GM04503 (cell line): Measurements from ENCODE around the gene MIPOL1.
"Not testable (repeated sequence)": the region's sequence is repeated elsewhere in the genome, so short reads cannot be mapped to it uniquely, and the experiment has no call there.

Experiments
- DNase-seq: peaks from one replicate; pipeline ENCODE4 v3.0.0-alpha.2; 2012; ENCODE audit warnings: low read depth

MIPOL1 gene

DNA sequence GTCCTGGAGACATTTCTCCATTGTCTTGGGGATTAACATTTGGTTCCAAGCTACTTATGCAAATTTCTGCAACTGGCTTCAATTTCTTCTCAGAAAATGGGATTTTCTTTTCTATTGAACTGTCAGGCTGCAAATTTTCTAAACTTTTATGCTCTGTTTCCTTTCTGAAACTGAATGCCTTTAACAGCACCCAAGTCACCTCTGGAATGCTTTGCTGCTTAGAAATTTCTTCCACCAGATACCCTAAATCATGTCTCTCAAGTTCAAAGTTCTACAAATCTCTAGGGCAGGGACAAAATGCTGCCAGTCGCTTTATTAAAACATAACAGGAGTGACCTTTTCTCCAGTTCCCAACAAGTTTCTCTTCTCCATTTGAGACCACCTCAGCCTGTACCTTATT is 264.7 kb downstream of the MIPOL1 start:
- not testable (repeated sequence) for DNase-seq

DNA sequence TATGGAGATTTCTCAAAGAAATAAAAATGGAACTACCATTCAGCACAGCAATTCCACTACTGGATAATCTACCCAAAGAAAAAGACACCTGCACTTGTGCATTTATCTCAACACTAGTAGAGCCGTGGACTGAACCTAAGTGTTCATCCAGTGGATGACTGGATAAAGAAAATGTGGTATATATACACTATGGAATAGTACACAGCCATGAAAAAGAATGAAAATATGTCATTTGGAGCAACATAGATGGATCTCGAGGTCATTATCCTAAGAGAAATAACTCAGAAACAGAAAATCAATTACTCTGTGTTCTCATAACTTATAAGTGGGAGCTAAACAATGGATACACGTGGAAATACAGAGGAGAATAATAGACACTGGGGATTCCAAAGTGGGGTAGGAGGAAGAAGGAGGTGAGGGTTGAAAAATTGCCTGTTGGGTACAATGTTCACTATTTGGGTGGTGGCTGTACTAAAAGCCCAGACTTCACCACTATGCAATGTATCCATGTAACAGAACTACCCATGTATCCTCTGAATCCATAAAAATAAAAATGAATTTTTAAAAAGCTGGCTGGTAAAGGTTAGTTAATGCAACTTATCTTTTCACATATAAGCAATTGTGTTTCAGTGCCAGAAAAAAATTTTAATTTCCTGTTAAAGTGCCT is 266.6 kb downstream of the MIPOL1 start:
- no peak for DNase-seq

DNA sequence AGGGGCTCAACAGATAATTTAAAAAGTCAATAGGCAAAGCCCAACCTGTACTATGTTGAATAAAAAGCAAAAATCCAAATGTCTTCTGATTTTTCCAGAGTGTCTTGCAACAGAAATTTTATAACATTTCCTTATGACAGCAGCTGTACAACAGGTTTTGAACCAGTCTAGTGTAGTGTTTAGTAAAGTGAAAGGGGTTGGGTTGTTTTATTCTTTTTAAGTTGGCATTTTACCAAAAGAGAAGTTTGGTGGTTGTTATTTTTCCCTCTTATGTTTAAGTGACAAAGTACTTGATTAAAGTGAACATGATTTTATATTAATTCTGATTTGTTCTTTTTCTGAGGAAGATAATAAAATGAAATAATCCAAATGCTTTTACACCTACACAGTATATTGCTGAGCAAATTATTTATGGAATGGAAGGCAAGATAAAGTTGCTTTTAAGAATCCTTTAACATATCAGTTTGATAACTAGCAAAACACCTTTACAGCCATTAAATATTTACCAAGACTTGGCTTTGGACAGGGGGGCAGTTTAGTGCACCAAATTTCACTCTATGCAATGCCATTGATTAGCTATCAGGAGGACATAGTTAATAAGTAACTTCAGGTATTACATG is 268.4 kb downstream of the MIPOL1 start:
- DNase-seq = no peak

DNA sequence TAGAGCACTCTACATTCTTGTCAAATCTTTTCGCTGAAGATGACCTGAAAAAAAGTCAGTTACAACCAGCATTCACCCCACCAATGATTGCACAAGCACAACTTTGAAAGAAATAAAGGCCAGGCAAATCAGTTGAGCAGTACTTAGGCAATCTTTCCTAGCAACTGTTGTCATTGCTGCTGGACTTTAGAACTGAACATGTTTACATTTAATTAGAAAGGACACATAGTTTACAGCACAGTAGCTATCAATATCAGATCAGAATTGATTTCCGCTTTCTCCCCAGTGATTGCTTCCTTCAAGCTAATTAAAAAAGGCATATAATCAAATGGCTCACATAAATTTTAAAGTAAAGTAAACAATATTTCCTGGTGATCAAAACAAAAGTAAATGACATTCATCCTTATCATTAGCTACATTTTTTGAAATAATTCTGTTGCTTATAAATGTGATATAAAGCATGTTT is 268.9 kb downstream of the MIPOL1 start:
- no peak for DNase-seq

DNA sequence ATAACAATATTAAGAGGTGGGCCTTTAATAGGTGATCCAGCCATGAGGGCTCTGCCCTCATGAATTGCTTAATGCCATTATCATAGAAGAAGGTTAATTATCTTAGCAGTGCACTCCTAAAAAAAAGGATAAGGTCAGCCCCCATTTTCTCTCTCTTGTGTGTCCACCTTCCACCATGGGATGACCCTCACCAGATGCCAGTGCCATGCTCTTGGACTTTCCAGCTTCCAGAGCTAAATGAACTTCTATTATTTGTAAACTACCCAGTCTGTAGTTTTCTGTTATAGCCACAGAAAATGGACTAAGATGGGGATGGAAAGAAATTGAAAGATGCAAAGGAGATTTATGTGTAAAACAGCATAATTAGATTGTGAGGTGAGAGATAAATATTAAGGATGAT is 271.9 kb downstream of the MIPOL1 start:
- no peak for DNase-seq

DNA sequence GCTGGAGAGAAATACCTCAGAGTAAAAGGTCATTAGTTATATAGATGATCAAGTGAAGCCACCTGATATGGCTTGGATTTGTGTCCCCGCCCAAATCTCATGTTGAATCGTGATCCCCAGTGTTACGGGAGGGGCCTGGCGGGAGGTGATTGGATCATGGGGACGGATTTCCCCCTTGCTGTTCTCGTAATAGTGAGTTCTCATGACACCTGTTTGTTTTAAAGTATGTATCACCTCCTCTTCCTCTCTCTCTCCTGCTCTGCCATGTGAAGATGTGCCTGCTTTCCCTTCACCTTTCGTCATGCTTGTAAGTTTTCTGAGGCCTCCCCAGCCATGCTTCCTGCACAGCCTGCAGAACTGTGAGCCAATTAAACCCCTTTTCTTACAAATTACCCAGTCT is 272.5 kb downstream of the MIPOL1 start:
- DNase-seq = no peak

DNA sequence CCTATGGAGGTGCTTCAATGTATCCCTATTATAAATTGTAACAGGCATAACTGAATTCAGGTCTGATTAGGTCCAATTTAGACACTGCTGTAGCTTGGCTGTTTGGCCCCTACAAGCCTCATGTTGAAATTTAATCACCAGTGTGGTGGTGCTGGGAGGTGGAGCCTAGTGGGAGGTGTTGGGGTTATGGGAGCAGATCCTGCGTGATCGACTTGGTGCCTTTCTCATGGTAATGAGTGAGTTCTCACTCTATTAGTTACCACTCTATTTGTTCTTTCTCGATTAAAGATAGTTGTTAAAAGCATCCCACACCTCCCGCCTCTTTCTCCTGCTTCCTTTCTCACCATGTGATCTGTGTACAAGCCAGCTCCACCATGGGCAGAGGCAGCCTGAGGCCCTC is 275.2 kb downstream of the MIPOL1 start:
- DNase-seq = no peak

DNA sequence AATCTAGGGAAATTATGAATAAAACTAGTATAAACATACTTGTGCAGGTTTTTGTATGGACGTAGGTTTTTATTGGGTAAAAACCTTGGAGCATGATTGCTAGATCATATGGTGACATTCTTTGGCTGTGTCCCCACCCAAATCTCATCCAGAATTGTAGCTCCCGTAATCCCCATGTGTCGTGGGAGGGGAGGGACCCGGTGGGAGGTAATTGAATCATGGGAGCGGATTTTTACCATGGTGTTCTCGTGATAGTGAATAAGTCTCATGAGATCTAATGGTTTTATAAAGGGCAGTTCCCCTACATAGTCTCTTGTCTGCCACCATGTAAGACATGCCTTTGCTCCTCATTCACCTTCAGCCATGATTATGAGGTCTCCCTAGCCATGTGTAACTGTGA is 276.5 kb downstream of the MIPOL1 start:
- DNase-seq = no peak

DNA sequence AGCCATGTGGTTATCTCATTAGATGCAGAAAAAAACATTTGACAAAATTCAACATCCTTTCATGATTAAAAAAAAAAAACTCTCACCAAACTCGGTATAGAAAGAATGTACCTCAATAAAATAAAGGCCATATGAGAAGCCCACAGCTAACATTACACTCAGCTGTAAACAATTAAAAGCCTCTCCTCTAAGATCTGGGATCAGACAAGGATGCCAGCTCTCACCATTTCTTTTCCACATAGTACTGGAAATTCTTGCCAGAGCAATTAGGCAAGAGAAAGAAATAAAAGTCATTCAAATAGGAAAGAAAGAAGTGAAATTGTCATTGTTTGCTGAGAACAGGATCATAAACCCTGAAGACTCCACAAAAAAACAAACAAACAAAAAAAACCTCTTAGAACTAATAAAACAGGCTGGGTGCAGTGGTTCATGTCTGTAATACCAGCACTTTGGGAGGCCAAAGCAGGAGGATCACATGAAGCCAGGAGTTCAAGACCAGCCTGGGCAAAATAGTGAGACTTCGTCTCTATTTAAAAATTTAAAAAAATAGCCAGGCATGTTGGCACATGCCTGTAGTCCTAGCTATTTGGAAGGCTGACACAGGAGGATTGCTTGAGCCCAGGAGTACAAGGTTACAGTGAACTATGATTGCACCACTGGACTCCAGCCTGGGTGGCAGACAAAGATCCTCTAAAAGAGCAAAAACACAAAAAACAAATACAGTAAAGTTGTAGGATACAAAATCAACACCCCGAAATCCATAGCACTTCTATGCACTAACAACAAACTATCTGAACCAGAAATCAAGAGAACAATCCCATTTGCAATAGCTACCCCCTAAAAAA is 282.9 kb downstream of the MIPOL1 start:
- DNase-seq = peak; percentile 11

DNA sequence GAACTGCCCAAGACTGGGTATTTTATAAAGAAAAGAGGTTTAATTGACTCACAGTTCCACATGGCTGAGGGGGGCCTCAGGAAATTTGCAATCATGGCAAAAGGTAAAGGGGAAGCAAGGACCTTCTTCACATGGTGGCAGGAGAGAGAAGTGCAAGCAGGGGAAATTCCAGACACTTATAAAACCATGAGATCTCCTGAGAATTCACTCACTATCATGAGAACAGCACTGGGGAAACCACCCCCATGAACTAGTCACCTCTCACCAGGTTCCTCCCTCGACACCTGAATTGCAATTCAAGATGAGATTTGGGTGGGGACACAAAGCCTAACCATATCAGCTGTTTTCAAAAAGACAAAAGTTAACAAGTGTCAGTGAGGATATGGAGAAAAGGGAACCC is 284.7 kb downstream of the MIPOL1 start:
- no peak for DNase-seq

DNA sequence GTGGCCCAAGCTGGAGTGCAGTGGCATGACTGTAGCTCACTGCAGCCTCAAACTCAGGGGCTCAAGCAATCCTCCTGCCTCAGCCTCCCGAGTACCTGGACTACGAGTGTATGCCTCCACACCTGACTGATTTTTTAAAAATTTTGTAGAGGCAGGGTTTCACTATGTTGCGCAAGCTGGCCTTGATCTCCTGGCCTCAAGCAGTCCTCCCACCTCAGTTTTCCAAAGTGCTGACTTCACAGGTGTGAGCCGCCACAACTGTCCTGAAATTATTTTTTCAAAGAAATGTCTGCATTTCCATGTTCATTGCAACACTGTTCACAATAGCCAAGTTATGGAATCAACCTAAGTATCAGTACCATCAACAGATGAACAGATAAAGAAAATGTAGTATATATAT is 285.9 kb downstream of the MIPOL1 start:
- DNase-seq = no peak

DNA sequence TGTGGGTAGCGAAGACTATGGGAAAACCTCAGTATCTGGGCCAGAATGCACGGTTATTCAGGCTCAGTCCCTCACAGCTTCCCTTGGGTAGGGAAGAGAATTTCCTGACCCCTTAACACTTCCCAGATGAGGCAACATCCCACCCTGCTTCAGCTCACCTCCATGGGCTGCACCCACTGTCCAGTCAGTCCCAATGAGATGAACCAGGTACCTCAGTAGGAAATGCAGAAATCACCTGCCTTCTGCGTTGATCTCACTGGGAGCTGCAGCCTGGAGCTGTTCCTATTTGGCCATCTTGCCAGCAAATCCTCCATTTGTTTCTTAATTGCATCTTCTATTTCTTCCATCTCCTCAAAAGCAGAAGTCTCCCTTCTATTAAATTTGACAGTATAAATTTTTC is 292.9 kb downstream of the MIPOL1 start:
- DNase-seq = no peak

DNA sequence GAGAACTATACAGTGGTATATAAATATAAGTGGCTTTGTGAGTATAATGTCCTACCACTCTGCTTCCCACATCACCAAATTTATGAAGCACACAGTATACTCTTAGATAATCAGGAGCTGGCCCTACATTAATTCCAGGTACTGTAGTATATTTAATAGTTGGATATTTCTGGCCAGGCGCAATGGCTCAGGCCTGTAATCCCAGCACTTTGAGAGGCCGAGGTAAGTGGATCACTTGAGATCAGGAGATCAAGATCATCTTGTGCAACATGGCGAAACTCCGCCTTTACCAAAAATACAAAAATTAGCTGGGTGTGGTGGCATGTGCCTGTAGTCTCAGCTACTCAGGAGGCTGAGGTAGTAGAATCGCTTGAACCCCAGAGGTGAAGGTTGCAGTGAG is 293.3 kb downstream of the MIPOL1 start:
- no peak for DNase-seq

DNA sequence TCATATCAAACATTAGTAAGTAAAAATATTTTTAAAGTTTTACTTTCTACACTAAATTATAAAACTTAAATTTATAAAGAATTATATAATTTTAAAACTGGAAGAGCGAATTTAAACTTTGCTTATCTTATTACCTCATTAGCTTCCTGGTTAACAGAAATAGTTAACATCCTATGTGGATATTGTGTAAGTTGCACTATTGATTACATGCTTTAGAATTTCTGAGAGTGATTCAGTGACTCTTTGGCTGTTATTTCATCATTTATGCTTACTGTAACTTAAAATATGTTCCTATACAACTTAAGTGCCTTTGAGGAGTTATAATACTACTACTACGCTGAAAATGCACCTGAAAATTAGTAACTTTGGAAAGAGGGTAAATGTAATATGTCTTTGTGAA is 295.9 kb downstream of the MIPOL1 start:
- DNase-seq = no peak

DNA sequence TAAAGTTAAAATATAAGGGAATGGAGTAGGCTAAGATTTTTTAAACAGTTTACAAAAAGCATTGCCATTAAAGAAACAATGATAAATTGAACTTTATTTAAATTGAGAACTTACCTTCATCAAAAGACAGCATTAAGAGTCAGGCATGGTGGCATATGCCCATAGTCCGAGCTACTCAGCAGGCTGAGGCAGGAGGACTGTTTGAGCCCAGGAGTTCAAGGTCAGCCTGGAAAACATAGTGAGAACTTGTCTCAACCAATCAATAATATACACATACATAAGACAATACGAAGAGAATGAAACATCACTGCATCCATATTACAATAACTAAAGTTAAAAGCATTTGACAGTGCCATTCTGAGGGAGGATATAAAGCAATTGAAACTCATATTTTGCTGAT is 299.7 kb downstream of the MIPOL1 start:
- no peak for DNase-seq

DNA sequence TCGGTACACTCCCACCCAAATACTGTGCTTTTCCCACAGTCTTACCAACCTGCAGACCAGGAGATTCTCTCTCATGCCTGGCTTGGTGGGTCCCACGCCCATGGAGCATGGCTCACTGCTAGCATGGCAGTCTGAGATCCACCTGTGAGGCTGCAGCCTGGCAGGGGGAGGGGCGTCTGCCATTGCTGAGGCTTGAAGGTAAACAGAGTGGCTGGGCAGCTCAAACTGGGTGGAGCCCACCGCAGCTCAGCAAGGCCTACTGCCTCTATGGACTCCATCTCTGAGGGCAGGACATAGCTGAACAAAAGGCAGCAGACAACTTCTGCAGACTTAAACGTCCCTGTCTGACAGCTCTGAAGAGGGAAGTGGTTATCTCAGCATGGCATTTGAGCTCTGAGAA is 304.1 kb downstream of the MIPOL1 start:
- no peak for DNase-seq

DNA sequence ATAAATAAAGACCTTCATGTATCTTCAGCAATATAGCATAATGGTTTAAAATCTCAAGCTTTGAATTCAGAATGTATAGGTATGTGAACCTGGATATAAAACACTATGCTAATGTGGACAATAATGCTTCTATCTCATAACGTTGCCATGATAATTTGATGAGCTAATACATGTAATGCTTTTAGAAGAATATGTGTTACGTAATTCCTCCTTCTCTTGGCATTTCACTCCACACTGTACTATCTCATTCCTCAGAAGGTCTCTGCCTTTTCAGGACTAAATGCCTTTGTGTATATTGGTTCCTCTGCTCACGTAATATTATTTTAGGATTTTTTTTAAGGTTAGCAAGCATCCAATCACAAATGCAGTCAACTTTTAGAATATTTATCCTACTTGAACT is 310.8 kb downstream of the MIPOL1 start:
- DNase-seq = no peak

DNA sequence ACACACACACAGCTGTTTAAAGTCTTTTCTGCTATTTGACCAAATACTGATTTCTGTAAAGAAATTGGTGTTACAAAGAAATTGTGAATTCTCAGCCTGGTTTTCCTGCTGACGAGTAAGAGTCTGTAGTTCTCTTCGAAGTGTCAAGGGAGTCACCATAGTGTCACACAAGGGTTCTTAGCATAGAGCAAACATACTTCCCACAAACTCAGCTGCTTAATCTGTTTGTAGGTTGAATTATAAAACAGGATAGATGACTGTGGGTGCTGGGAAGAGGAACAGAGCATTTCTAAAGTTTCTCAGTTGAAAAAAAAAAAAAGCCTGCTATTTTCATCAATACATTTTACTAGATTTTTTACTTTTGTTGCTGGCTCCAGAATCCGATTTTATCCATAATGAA is 314.4 kb downstream of the MIPOL1 start:
- DNase-seq = no peak

DNA sequence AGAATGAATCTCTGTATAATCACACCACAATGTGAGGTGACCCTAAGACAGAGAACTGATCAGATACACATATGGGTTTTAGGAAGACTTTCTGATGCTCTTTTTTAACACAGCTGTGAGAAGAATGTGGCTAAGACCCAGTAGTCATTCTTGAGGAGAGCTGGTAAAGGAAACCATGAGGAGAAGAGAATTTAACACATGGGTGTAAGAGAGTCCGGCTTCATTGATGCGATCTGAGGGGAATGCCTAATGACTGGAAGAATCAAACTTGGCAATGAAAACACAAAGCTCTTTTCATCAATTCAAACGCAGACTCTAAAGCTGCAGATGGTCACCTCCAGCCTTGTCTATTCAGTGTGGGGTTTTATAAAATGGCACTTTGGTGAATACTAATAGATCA is 318.0 kb downstream of the MIPOL1 start:
- no peak for DNase-seq

DNA sequence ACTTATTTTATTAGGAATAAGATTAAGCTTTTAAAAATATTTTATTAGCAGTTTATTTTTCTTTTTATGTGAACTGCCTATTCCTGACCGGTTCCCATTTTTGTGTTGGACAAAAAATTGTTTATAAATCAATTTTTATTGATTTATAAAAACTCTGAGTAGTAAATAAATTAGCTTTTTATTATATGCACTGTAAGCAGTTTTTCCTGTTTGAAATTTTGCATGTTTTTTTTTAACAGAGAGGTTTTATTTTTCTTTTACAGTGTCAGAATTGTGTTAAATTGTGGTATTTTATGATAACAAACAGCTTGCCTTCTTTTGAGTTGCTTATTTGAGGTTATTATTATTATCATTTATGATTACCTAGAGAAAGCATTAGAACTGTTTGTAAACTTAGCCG is 329.3 kb downstream of the MIPOL1 start:
- DNase-seq = no peak

DNA sequence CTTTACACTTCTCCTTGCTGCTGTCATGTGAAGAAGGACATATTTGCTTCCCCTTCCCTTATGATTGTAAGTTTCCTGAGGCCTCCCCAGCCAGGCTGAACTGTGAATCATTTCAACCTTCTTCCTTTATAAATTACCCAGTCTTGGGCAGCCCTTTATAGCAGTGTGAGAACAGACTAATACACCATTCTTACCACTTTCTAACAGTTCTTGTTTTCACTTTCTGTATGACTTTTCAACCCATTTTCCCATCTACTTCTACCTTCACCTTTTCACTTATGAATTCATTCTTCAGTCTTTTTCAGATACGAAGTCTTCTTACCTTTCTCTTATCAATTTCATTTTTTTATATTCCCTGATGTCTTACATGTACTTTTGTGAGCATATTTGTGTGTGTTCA is 342.3 kb downstream of the MIPOL1 start:
- DNase-seq = no peak

DNA sequence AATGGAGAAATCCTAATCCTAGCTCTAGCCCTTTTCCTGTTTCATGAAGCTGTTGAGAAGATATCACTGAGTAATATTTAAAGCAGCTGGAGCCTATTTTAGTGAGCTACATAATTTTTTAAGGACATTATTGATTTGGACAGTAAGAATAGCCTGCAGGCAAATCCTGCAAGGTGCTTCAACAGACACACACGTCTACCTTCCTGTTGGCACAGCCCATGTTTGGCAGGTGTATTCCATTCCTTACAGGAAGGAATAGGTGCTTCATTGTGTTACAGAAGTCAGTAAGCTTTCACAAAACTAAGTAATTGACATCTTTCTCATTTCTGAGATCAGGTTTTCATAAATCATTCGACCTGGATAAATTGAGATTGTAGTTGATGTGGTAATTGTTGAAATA is 346.7 kb downstream of the MIPOL1 start:
- no peak for DNase-seq

DNA sequence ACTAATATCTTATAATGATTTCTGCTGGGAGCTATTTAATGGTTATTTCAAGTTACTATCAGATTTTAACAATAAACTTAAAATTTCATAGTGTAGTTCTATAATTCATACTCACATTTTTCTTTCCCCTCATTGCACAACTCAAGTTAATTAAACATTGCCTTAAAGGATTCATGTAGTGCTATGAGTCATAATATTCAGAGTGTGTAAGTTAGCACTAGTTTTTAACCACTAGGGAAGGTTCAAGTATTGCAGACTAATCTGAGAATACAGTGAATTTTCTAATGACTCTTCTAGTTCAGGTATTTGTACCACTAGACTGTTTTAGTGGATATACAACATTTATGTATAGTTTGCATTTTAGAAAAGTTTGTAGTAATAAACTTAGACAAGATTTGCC is 347.4 kb downstream of the MIPOL1 start:
- no peak for DNase-seq
